Activated naive CD4-positive, alpha-beta T cell treated with anti-CD3 and anti-CD28 coated beads for 36 hours (primary cell): Measurements from ENCODE around the gene CLEC11A. TPM values are rescaled to one million over a fixed set of nuclear protein-coding genes. Genes with fewer than 3 reads are reported as not detected.
"Not testable (repeated sequence)": the region's sequence is repeated elsewhere in the genome, so short reads cannot be mapped to it uniquely, and the experiment has no call there.

ENCODE experiments used
- CTCF ChIA-PET: fragments of 350-600 bp; sonication (Branson Sonifier 250); formaldehyde crosslinking; loops from one replicate; lab custom pipeline; 2021; ENCODE audit warnings: antibody characterized with exemption; lab: Charles Lee
- DNase-seq: peaks from one replicate; pipeline ENCODE4 v3.0.0-alpha.2; 2020
- H3K27ac Mint-ChIP-seq: one replicate; pipeline ENCODE4 v1.8.0; 2021; ENCODE audit warnings: mild to moderate bottlenecking, mixed read lengths
- H3K27me3 Mint-ChIP-seq: one replicate; pipeline ENCODE4 v1.8.0; 2021; ENCODE audit warnings: low read depth, mixed read lengths
- H3K36me3 Mint-ChIP-seq: one replicate; pipeline ENCODE4 v1.8.0; 2021; ENCODE audit warnings: low read depth, mixed read lengths
- H3K4me1 Mint-ChIP-seq: one replicate; pipeline ENCODE4 v1.8.0; 2021; ENCODE audit warnings: low read depth, mixed read lengths
- H3K4me3 Mint-ChIP-seq: one replicate; pipeline ENCODE4 v1.8.0; 2021; ENCODE audit warnings: mild to moderate bottlenecking, moderate library complexity, mixed read lengths
- H3K9me3 Mint-ChIP-seq: one replicate; pipeline ENCODE4 v1.8.0; 2021; ENCODE audit warnings: mixed read lengths
- intact Hi-C: fragments of 100-400 bp; cut with micrococcal nuclease; formaldehyde crosslinking; loops from one replicate; pipeline ENCODE4 v1.15.1; 2023
- total RNA-seq, 2 experiments: library from RNA; stranded (reverse); gene quantifications; one replicate each; pipeline ENCODE4 v1.2.3, GENCODE V29; 2021

The CLEC11A gene
- total RNA-seq, 2 experiments from 2014 or later, result 0.69 to 1.4 TPM

GRCh38 chr19:50772912-50773311, 49.7 kb downstream of the CLEC11A start:
- H3K4me1 Mint-ChIP-seq, H3K4me3 Mint-ChIP-seq, H3K27ac Mint-ChIP-seq, H3K9me3 Mint-ChIP-seq, DNase-seq, H3K36me3 Mint-ChIP-seq, intact Hi-C loops, CTCF ChIA-PET: not testable (repeated sequence)
- H3K27me3 Mint-ChIP-seq, result peaks cover 21% of the 10 kb centered on the region

DNA sequence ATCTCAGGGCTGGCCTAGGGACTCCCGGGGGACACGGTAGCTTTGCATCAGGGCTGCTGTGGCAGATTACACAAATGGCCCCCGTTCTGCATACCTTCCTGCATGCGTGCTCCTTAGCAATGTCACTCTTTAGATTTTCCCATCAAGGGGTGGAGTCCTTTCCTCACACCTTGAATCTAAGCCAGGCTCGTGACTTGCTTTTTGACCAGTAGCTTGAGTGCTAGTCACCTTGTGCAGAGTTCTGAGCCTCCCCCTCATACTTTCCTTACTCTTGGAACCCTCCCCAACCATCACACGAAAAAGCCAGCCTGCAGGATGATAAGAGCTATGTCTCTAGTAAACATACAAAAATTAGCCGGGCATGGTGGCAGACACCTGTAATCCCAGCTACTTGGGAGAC, 50.3 kb downstream of the CLEC11A start:
- H3K4me1 Mint-ChIP-seq, H3K36me3 Mint-ChIP-seq, CTCF ChIA-PET, DNase-seq, intact Hi-C loops, H3K9me3 Mint-ChIP-seq, H3K27ac Mint-ChIP-seq, H3K4me3 Mint-ChIP-seq: not testable (repeated sequence)
- H3K27me3 Mint-ChIP-seq, result peaks cover 26% of the 10 kb centered on the region

Other genes starting within 250 kb of the CLEC11A start
- 10 to 100 TPM; 28.4 to 29.2 TPM for gene EMC10, start 246.9 kb upstream of the CLEC11A start, total RNA-seq
- under 1 TPM in 1 of 2 experiments, not detected in 1; 0.57 TPM for gene GARIN5A, start 246.5 kb upstream of the CLEC11A start, total RNA-seq
- gene JOSD2, start 212.2 kb upstream of the CLEC11A start, total RNA-seq, result 10 to 100 TPM; 17.2 to 17.9 TPM
- gene ASPDH, start 209.5 kb upstream of the CLEC11A start, total RNA-seq, result not detected
- gene LRRC4B, start 154.9 kb upstream of the CLEC11A start, total RNA-seq, result not detected
- gene SYT3, start 83.5 kb upstream of the CLEC11A start, total RNA-seq, result not detected
- 1 to 10 TPM; 1.5 to 1.7 TPM for gene C19orf81, start 73.9 kb upstream of the CLEC11A start, total RNA-seq
- gene SHANK1, start 3.6 kb upstream of the CLEC11A start, total RNA-seq, result not detected
- not detected for gene GPR32, start 47.1 kb downstream of the CLEC11A start, total RNA-seq
- gene ACP4, start 67.1 kb downstream of the CLEC11A start, total RNA-seq, result not detected
- gene KLK1, start 100.4 kb downstream of the CLEC11A start, total RNA-seq, result 1 to 10 TPM in 1 of 2 experiments, under 1 TPM in 1; 0.79 to 1.1 TPM
- not detected for gene KLK15, start 110.2 kb downstream of the CLEC11A start, total RNA-seq
- not detected for gene KLK3, start 131.6 kb downstream of the CLEC11A start, total RNA-seq
- not detected for gene KLK2, start 150.1 kb downstream of the CLEC11A start, total RNA-seq
- gene KLK4, start 188.0 kb downstream of the CLEC11A start, total RNA-seq, result not detected
- gene KLK5, start 229.7 kb downstream of the CLEC11A start, total RNA-seq, result not detected
- not detected for gene KLK6, start 246.2 kb downstream of the CLEC11A start, total RNA-seq